Activated CD4-positive, CD25-positive, alpha-beta regulatory T cell treated with anti-CD3 and anti-CD28 coated beads, Interleukin-2, amount 50 U/mL, for 16 hours (primary cell): ENCODE data around the gene SRP9.

Experiments used
- DNase-seq: peaks from one replicate; pipeline ENCODE4 v3.0.0-alpha.2; 2020; ENCODE audit warnings: low read depth, low spot score

Gene SRP9

GRCh38 chr1:225777583-225778336 is at the start of gene SRP9:
SRP9 (plus strand) TSS chr1:225777826; CDS start chr1:225777941, 115 bp downstream.
- peak; percentile 99 for DNase-seq

GRCh38 chr1:225731491-225731890 is 46.1 kb upstream of the SRP9 start:
- DNase-seq = no peak

GRCh38 chr1:225733254-225733653 is 44.4 kb upstream of the SRP9 start:
- no peak for DNase-seq

GRCh38 chr1:225735252-225736149 is 42.1 kb upstream of the SRP9 start:
- DNase-seq = no peak

GRCh38 chr1:225736437-225737098 is 41.1 kb upstream of the SRP9 start:
- DNase-seq = no peak

- no peak for DNase-seq
These were observed 40.5 kb upstream of the SRP9 start for GRCh38 chr1:225737161-225737560.

- DNase-seq = no peak
These were observed 39.8 kb upstream of the SRP9 start for GRCh38 chr1:225737866-225738265.

- no peak for DNase-seq
These were observed 38.9 kb upstream of the SRP9 start for GRCh38 chr1:225738763-225739162.

GRCh38 chr1:225739542-225740107 is 38.0 kb upstream of the SRP9 start:
- DNase-seq = no peak

GRCh38 chr1:225744745-225745144 is 32.9 kb upstream of the SRP9 start:
- DNase-seq = no peak

GRCh38 chr1:225745273-225745672 is 32.4 kb upstream of the SRP9 start:
- DNase-seq = no peak

GRCh38 chr1:225746361-225747179 is 31.1 kb upstream of the SRP9 start:
- no peak for DNase-seq

GRCh38 chr1:225747566-225747965 is 30.1 kb upstream of the SRP9 start:
- no peak for DNase-seq

- no peak for DNase-seq
These were observed 29.1 kb upstream of the SRP9 start for GRCh38 chr1:225748529-225748928.

- DNase-seq = no peak
These were observed 27.9 kb upstream of the SRP9 start for GRCh38 chr1:225749706-225750105.

- DNase-seq = no peak
These were observed 27.2 kb upstream of the SRP9 start for GRCh38 chr1:225750420-225750819.

GRCh38 chr1:225750875-225751824 is 26.5 kb upstream of the SRP9 start:
- DNase-seq = no peak

- no peak for DNase-seq
These were observed 25.4 kb upstream of the SRP9 start for GRCh38 chr1:225752245-225752644.

GRCh38 chr1:225754940-225755641 is 22.5 kb upstream of the SRP9 start:
- no peak for DNase-seq
